HG03097 (cell line): ENCODE results near the gene WNK2.
"Not testable (repeated sequence)": the region's sequence is repeated elsewhere in the genome, so short reads cannot be mapped to it uniquely, and the experiment has no call there.

Experiments used
- ATAC-seq: cut with Tn5 transposase; IDR thresholded peaks from one replicate; pipeline ENCODE4 v1.9.1; 2021; ENCODE audit not compliant: unreplicated experiment, low FRiP score

WNK2 gene

DNA sequence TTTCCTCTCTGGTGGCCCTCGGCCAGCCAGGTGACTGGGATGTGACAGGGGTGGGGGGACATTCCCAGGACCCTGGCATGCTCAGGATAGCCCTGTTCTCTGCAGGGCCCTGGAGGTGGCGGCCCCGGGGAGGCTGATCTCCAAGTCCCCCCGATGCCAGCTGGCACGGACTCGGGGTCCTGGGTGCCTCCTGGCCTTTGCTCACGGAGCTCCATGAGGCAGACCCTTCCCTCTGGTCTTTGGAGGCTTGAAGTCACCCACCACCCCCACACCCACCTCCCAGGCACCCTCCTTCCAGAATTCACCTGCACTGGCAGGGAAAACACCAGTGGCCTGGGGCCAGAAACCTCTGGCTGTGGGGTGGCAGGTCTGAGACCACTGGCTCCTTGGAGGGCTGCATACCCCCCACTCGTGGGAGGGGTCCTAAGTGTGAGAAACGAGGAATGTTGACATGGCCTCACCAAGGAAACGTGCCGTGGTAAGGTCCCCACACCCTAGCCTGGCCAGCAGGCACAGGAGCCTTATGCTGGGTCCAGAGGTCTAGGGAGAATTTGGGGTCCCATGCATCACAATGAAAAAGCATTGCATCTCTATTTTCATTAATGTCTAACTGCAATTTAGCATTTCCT is 136.8 kb downstream of the WNK2 start:
- no peak for ATAC-seq

- ATAC-seq: no peak
Measured at GRCh38 chr9:93321220-93321610, 137.3 kb downstream of the WNK2 start.

- not testable (repeated sequence) for ATAC-seq
Measured at GRCh38 chr9:93323446-93323954, 139.6 kb downstream of the WNK2 start.

DNA sequence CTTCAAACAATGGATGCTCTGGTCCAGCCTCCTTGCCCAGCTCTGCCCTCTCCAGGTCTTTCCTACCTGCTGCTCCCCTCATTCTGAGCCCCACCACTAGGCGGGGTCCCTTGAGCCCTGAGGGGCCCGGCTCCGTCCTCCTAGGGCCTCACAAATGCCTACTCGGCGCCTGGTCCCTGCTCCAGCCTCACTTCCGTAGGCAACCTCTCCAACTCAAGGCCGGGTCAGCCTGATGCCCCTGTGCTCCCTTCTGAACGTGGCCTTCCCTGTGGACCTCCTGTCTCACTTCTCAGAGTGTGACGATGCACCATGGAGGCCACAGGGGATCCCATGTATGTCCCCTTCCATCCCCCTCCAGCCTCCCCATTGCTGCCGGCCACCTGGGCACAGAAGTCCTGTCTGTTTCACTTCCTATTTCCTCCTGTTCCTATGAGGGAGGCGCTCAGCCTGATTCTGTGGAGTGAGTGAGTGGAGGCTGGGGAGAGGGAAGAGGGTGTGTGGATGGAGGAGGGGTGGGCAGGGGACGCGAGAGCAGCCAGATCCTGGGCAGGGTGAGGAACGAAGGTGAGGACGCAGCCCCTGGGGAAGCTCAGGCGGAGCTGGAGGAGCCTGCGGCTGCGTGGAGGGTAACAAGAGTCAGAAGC is 140.4 kb downstream of the WNK2 start:
- ATAC-seq: no peak

DNA sequence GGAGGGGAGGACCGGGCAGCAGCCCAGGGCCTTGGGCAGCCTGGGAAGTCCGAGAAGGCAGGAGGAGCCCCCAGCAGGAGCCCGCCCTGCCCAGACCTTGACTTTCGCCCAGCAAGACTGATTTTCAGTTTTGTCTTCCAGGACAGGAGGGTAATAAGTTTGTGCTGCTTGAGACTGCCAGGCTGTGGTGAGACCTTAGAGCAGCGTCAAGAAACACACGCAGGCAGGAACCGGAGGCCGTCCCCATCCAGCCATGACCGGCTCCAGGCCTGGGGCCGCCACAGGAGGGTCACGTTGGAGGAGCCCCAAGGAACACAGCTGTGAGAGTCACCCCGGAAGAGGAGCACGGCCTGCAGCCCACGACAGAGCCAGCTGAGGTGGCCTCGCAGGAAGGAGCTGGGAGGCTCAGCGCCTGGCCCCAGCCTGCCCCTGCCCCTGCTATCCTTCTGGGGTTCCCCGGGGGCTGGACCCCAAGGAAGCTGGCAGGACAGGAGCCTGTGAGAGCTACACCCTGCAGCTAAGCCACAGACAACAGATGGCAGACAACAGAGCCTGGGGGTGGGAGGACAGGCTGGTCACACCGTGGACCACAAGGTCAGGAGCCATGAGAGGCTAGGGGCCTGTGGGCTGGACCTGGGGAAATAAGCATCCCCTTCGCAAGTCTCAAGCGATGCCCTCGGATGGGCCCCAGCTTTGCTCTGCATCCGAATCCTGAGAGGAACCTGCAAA is 141.5 kb downstream of the WNK2 start:
- ATAC-seq: no peak

DNA sequence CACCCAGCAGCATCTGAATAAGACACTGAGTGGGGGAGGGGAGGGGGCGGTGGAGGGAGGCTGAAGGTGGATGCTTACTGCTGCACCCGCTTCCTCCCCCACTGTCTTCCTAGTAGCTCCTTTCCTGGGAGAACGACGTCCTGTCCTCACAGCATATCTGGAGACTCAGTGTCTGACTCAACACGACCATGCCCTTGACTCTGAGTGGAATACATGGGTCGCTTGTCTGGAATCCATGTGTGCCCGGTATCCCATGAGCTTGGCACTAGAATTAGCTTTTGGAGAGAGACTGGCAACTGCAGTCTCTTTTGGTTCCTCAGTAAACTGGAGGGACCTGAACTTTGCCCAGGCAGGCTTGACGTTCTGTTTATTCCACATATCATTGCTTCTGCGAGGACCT is 142.1 kb downstream of the WNK2 start:
- ATAC-seq: no peak

- no peak for ATAC-seq
Measured at GRCh38 chr9:93326654-93327053, 142.7 kb downstream of the WNK2 start.

- ATAC-seq: no peak
Measured at GRCh38 chr9:93329629-93330280, 145.8 kb downstream of the WNK2 start.

- no peak for ATAC-seq
Measured at GRCh38 chr9:93332317-93332716, 148.4 kb downstream of the WNK2 start.

- ATAC-seq: no peak
Measured at GRCh38 chr9:93336720-93337119, 152.8 kb downstream of the WNK2 start.

GRCh38 chr9:93338196-93338595 is 154.3 kb downstream of the WNK2 start:
- not testable (repeated sequence) for ATAC-seq

- ATAC-seq: no peak
Measured at GRCh38 chr9:93340091-93340490, 156.2 kb downstream of the WNK2 start.

DNA sequence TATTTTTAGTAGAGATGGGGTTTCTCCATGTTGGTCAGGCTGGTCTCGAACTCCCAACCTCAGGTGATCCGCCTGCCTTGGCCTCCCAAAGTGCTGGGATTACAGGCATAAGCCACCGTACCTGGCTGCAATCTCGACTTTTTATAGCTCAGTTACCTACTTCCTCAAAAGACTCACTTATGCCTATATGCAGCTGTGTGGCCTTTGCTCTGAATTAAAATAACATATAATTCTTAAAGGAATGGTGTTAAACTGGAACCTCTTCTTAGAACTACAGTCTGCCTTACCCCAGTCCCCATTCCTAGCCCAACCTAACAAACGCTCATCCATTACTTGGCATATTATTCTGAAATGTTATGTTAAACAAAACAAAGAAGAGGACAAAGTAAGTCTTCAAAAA is 157.9 kb downstream of the WNK2 start:
- not testable (repeated sequence) for ATAC-seq

DNA sequence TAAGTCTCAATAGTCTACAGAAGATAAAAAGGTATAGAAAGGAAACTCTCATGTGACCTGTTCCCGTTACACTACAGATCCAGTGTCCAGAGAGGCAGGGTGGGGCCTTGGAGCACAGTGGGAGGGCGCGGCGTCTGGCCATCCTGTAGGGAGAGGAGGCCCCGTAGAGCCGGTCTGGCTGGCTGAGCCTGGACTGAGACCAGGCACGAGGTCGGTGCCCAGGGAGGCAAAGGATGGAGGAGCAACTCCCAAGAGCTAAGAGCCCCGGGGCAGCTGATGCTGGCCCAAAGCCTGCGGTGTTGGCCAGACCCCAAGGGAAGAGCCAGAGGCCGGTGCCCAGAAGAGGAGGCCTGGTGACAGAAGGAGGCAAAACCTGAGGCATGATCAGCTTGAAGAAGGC is 158.5 kb downstream of the WNK2 start:
- ATAC-seq: not testable (repeated sequence)

GRCh38 chr9:93343663-93344062 is 159.7 kb downstream of the WNK2 start:
- ATAC-seq: no peak

DNA sequence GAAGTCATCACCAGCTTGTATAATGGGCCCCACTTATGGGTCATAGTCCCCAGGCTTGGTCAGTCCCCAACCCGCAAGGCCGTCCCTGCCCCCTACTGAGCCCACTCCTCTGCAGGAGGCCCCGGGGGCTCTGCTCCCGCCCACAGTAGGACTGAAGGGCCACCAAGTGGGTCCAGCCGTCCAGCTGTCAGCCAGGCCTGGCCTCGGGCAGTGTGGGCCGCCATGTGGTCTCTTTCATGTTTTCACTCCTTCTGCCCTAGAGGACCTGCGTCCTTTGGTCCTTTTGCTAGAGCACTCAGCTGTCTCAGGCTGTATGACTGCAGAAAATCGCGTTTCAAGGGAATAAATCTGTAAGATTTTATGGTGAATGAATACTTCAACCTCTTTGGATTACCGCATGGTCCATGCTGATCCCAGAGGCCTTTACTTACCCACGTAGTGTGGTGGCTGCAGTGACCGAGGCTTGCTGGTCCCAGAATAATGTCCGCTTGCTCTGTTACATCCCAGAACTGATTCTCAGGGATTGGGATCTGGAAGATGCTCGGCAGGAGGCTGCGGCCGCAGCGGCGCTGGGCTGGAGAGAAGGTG is 161.8 kb downstream of the WNK2 start:
- ATAC-seq: no peak

GRCh38 chr9:93346231-93347112 is 162.5 kb downstream of the WNK2 start:
- no peak for ATAC-seq

GRCh38 chr9:93347371-93347975 is 163.5 kb downstream of the WNK2 start:
- not testable (repeated sequence) for ATAC-seq
